NT2/D1 (cell line): ENCODE results near the gene VIPR1.

Experiments used
- SUZ12 ChIP-seq: IDR thresholded peaks from 2 replicates; pipeline ENCODE4 v1.6.1; 2011; ENCODE audit not compliant: insufficient read length, insufficient read depth; ENCODE audit errors: extremely low read depth
- YY1 ChIP-seq: IDR thresholded peaks from 2 replicates; pipeline ENCODE4 v1.6.1; 2011; ENCODE audit not compliant: insufficient read length, insufficient read depth
- ZNF274 ChIP-seq: IDR thresholded peaks from 2 replicates; pipeline ENCODE4 v1.6.1; 2011; ENCODE audit warnings: mild to moderate bottlenecking, low read depth, low read length

DNA sequence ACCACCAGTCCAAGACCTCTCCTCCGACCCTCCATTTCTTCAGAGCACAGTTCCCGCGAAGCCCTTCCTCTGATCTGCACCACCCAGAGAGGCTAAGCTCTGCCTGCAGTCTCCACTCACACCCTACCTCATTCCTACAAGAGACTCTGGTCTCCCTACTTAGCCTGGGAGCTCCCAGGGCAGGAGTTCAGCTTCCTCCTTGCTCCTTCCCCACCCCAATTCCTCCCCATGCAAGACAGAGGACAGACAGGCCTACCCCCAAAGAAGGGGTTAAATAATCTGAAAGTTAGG lies 12.6 kb upstream of the VIPR1 start:
- TF ChIP-seq ZNF274 (no peak), SUZ12 (no peak), YY1 (no peak)
